NCI-H2196 (cell line): ENCODE measurements around the gene OR2S2.

Experiments used
- DNase-seq: peaks from one replicate; lab custom pipeline; 2025; ENCODE audit not compliant: unreplicated experiment; lab: John Stamatoyannopoulos, UW

The OR2S2 gene

DNA sequence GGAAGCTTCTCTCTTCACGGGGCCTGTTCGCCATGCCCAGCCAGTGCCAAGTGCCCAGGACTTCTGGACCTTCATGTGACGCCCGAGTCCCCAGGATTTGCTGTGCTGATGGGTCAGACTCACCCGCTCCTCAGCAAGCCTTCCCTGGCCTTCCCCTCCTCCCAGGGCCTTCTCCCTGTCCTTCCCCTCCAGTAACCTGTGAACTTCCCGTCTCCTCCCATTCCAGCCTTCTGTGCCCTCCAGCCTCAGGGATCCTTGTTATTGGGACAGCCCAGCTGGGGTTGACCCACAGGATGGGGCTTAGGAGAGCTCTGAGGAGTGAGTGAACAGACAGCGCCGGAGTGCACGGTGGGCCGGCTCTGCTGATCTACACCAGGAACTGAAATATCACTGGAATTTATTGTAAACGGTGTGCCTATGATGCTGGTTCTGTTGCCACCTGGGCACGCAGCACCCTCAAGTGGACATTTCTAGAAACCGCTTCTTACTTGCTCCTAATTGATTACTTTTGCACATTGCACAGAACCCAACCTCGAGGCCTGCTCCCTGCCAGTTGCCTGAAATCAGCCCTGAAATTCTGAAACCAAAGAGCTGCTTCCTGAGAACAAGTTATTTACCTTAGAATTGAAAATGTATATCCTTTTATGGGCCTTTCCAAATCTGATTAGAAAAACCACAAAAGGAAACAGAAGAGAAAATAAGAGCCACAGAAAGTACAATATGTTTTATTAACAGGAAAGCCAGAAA lies 47.2 kb downstream of the OR2S2 start:
- peak; percentile 65 for DNase-seq

DNA sequence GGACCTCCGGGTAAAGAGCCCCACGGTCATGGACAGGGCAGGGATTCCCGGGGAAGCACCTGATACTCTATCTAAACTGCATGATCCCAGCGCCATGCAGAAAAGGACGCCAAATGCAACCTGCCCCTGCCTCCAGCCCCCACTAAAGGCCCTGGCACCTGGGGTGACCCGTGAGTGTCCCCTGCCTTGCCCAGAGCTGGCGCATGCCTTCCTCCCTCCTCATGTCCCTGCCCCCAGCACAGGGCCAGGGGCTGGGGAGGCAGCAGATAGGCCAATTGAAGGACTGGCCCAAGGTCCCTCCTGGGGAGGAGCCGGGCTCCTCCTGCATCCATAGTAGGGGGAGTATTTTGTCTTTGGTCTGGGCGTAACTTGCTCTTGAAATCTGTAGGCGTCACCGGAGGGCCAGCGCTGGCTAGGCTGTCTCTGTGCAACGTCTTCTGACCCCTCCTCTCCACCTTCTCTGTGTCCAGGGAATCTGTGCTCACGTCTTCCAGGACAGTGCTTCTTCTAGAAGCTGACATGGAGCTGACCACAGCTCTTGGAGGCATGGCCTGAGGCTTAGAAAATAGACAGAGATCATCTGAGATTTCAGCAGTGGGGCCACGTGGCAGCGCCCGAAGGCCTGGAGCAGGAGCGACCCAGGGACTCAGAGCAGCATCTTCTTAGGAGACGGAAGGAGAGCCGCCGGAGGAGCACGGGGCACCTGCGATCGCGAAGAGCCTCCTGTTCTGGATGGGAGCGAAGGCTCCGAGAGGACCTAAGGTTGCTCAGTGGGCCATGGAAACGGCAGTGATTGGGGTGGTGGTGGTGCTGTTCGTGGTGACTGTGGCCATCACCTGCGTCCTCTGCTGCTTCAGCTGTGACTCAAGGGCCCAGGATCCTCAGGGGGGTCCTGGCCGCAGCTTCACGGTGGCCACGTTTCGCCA lies 48.0 kb downstream of the OR2S2 start:
- no peak for DNase-seq

DNA sequence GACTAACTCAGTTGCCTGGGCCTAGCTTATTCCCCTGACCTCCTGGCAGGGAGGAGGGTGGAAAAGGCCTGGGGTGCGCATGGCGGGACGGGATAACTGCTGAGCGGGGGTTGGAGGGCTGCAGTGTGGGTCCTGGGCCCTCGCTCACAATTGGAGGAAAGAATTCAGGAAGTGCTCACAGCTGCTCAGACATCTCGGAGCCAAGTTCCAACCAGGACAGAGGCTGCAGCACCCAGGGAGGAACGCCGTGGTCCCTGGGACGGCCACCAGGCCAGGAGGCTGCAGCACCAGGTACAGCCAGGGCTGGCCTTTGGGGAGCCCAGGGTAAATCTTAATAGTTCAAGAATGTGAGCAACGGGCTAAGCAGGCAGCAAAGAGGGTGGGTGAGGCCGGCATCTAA lies 48.7 kb downstream of the OR2S2 start, which contains the start of gene SPAAR:
TSS of gene SPAAR (plus strand) at position 217 of the 400 bp plus-strand sequence. CDS start 974 bp downstream, outside the sequence.
- DNase-seq: no peak

DNA sequence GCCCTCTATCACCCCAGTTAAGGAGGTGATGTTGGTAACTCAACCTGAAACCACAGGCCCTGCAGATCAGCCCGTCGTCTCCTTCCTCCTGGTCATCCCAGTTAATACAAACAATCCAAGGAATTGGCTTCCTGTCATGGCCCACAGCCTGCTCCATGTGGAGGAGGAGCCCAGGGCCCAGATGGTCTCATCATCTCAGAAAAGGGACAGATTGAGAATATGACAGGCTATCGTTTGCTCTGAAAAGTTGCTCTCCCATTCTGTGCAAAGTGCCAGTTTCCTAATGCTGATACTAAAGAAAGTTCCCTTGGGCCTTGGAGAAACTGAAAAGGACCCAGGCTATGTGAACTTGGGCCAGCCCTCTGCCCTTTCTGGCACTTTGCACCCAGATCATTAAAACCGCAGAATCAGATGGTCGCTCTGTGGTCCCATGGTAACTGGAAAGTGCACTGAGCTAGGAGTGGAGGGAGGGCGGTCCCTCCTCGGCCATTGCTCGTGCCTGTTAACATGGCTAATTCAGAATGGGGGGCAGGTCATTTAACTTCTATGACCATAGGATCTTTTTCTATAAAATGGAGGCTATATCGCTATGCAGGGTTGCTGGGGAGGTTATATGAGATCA lies 49.3 kb downstream of the OR2S2 start:
- no peak for DNase-seq

DNA sequence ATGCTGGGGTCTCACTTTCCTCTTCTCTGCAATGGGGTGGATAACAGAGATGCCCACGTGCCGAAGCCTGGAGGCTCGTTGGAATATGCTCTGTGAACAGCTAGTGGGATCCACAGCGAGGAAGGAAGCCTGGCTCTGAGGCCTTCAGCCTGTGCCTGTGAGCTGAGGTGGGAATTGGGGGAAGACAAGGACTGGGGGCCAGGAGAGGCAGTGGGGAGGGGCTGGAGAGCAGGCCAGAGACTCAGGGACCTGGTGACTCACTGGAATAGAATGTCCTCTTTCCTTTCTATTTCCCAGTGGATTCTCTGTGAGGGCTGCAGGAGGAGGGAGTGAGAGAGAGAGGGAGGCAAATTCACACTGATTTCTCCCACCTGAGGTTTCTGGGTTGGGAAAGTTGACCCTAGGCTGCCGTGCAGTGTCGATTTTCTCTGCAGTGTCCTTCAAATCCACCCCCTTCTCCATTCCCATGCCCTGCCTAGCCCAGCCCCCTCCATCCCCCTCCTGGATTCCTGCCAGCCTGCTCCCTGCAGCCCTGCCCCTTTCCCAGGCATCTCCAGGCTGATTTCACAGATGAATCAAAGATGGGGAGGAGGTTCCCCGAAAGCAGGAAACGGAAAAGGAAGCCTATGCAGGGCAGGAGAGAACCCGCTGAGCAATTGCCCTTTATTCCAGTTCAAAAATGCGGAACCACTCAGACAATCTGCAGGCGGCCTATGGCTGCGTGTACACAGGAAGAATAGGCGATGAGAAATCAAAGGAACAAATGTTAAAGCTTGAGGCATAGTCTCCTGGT lies 50.0 kb downstream of the OR2S2 start:
- peak; percentile 32 for DNase-seq
